ENCODE measurements around the gene UBAP2.
"Not testable (repeated sequence)": the region's sequence is repeated elsewhere in the genome, so short reads cannot be mapped to it uniquely, and the experiment has no call there.

The UBAP2 gene

GRCh38 chr9:34001951-34002350, 46.7 kb downstream of the UBAP2 start:
- no peak for DNase-seq
- intact Hi-C loops (cut with DNase I): no loop called here

GRCh38 chr9:34001298-34001697, 47.4 kb downstream of the UBAP2 start:
- intact Hi-C loops (cut with DNase I): no loop called here
- no peak for DNase-seq

- no peak for DNase-seq
- intact Hi-C loops (cut with DNase I): no loop called here
Measured at GRCh38 chr9:33995449-33995848, 53.2 kb downstream of the UBAP2 start.

- DNase-seq: no peak
- intact Hi-C loops (cut with DNase I): no loop called here
Measured at GRCh38 chr9:33993104-33993503, 55.6 kb downstream of the UBAP2 start.

- intact Hi-C loops (cut with DNase I): no loop called here
- no peak for DNase-seq
Measured at GRCh38 chr9:33992632-33993031, 56.1 kb downstream of the UBAP2 start.

GRCh38 chr9:33988219-33988890, 60.3 kb downstream of the UBAP2 start:
- intact Hi-C loops (cut with DNase I): no loop called here
- peak in 16 of 42 donors; percentile 7 to 53 (median 18) for DNase-seq

- intact Hi-C loops (cut with DNase I): no loop called here
Measured at GRCh38 chr9:33976414-33976813, 72.3 kb downstream of the UBAP2 start.

GRCh38 chr9:33972698-33973097, 76.0 kb downstream of the UBAP2 start:
- peak in 1 of 42 donors; percentile 35 for DNase-seq
- intact Hi-C loops (cut with DNase I): no loop called here

More at GRCh38 chr9:33976414-33976813, 72.3 kb downstream of the UBAP2 start:
- no peak for DNase-seq

- DNase-seq: peak in 4 of 42 donors; percentile 11 to 28 (median 18)
- intact Hi-C loops (cut with DNase I): no loop called here
Measured at GRCh38 chr9:33964086-33964768, 84.5 kb downstream of the UBAP2 start.

GRCh38 chr9:33962468-33962867, 86.2 kb downstream of the UBAP2 start:
- DNase-seq; intact Hi-C loops (cut with DNase I): not testable (repeated sequence)

GRCh38 chr9:33959725-33960124, 89.0 kb downstream of the UBAP2 start:
- intact Hi-C loops (cut with DNase I): no loop called here
- DNase-seq: no peak

GRCh38 chr9:33956544-33956943, 92.1 kb downstream of the UBAP2 start:
- no peak for DNase-seq
- intact Hi-C loops (cut with DNase I): no loop called here

GRCh38 chr9:33952066-33952465, 96.6 kb downstream of the UBAP2 start:
- intact Hi-C loops (cut with DNase I): no loop called here
- DNase-seq: no peak

GRCh38 chr9:33950371-33950770, 98.3 kb downstream of the UBAP2 start:
- intact Hi-C loops (cut with DNase I): no loop called here

GRCh38 chr9:33946779-33947535, 101.7 kb downstream of the UBAP2 start:
- intact Hi-C loops (cut with DNase I): no loop called here
- DNase-seq: no peak

More at GRCh38 chr9:33950371-33950770, 98.3 kb downstream of the UBAP2 start:
- no peak for DNase-seq

GRCh38 chr9:33943389-33943788, 105.3 kb downstream of the UBAP2 start:
- DNase-seq: no peak
- intact Hi-C loops (cut with DNase I): no loop called here

- intact Hi-C loops (cut with DNase I): no loop called here
- DNase-seq: no peak
Measured at GRCh38 chr9:33942471-33943083, 106.1 kb downstream of the UBAP2 start.

- peak in 1 of 42 donors; percentile 25 for DNase-seq
- intact Hi-C loops (cut with DNase I): no loop called here
Measured at GRCh38 chr9:33939924-33940874, 108.5 kb downstream of the UBAP2 start.

Measured in head of caudate nucleus (tissue), 42 donors.